VCaP (cell line): Measurements from ENCODE around the gene ANAPC5.
"Not testable (repeated sequence)": the region's sequence is repeated elsewhere in the genome, so short reads cannot be mapped to it uniquely, and the experiment has no call there.

ENCODE experiments used
- H3K27ac ChIP-seq: fragments of 450-650 bp; 2 replicates; pipeline ENCODE4 v1.5.1; 2017
- CTCF ChIP-seq: fragments of 450-650 bp; conservative IDR thresholded peaks from 2 replicates; pipeline ENCODE4 v1.5.1; 2017; ENCODE audit warnings: mild to moderate bottlenecking, moderate library complexity

The ANAPC5 gene

GRCh38 chr12:121328620-121329019 lies 23.6 kb downstream of the ANAPC5 start:
- TF ChIP-seq CTCF, result no peak
- H3K27ac ChIP-seq, result no peak overlapping the region

- H3K27ac ChIP-seq, result no peak overlapping the region
Observed at GRCh38 chr12:121326996-121327674, 25.1 kb downstream of the ANAPC5 start.

GRCh38 chr12:121325922-121326396 lies 26.3 kb downstream of the ANAPC5 start:
- no peak for TF ChIP-seq CTCF
- H3K27ac ChIP-seq, result no peak overlapping the region

More at GRCh38 chr12:121326996-121327674, 25.1 kb downstream of the ANAPC5 start:
- TF ChIP-seq CTCF, result no peak

GRCh38 chr12:121323908-121324307 lies 28.3 kb downstream of the ANAPC5 start:
- H3K27ac ChIP-seq, result no peak overlapping the region
- TF ChIP-seq CTCF, result no peak

- TF ChIP-seq CTCF, result no peak
- no peak overlapping the region; the same call in 1 of the 2 replicates for H3K27ac ChIP-seq
Observed at GRCh38 chr12:121318121-121318520, 34.1 kb downstream of the ANAPC5 start.

- TF ChIP-seq CTCF, result no peak
- H3K27ac ChIP-seq, result no peak overlapping the region
Observed at GRCh38 chr12:121314431-121314830, 37.8 kb downstream of the ANAPC5 start.

GRCh38 chr12:121310231-121310630 lies 42.0 kb downstream of the ANAPC5 start:
- not testable (repeated sequence) for H3K27ac ChIP-seq

GRCh38 chr12:121307397-121307796 lies 44.8 kb downstream of the ANAPC5 start:
- not testable (repeated sequence) for H3K27ac ChIP-seq
